HEK293T (cell line): Measurements from ENCODE around the gene PCIF1.

Experiments
- FOXA1 ChIP-seq: fragments of 450-650 bp; IDR thresholded peaks from 2 replicates; pipeline ENCODE4 v1.6.1; 2016; ENCODE audit warnings: mild to moderate bottlenecking
- FOXM1 ChIP-seq: fragments of 450-650 bp; IDR thresholded peaks from 2 replicates; pipeline ENCODE4 v1.6.1; 2017; ENCODE audit warnings: mild to moderate bottlenecking, borderline replicate concordance
- HDGF ChIP-seq: fragments of 450-650 bp; IDR thresholded peaks from 2 replicates; pipeline ENCODE4 v1.6.1; 2017; ENCODE audit warnings: antibody characterized with exemption, borderline replicate concordance
- LEF1 ChIP-seq: fragments of 450-650 bp; IDR thresholded peaks from 2 replicates; pipeline ENCODE4 v1.6.1; 2017; ENCODE audit warnings: mild to moderate bottlenecking, borderline replicate concordance
- SP1 ChIP-seq: fragments of 450-650 bp; IDR thresholded peaks from 2 replicates; pipeline ENCODE4 v1.6.1; 2017
- ZNF384 ChIP-seq: fragments of 450-650 bp; IDR thresholded peaks from 2 replicates; pipeline ENCODE4 v1.6.1; 2016

DNA sequence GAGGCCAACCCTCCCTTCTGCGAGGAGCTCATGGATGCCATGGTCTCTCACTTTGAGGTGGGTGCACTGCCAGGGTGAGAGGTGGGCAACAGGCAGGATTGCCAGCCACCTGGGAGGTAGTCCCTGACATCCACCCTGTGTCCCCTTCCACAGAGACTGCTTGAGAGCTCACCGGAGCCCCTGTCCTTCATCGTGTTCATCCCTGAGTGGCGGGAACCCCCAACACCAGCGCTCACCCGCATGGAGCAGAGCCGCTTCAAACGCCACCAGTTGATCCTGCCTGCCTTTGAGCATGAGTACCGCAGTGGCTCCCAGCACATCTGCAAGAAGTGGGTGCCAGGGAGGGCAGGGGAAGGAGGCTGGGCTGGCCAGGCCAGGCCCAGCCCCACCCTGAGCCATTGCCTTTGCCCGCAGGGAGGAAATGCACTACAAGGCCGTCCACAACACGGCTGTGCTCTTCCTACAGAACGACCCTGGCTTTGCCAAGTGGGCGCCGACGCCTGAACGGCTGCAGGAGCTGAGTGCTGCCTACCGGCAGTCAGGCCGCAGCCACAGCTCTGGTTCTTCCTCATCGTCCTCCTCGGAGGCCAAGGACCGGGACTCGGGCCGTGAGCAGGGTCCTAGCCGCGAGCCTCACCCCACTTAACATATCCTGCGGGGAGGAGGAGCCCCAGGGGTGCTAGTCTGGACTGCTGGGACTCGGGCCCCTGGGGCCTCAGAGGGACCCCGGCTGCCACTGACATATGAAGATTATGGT is 12.8 kb downstream of the PCIF1 start:
- no peak for TF ChIP-seq FOXA1
- no peak for TF ChIP-seq LEF1
- no peak for TF ChIP-seq SP1
- TF ChIP-seq HDGF = no peak
- TF ChIP-seq FOXM1 = no peak
- no peak for TF ChIP-seq ZNF384
